ENCODE data around the gene RGS17.

Gene RGS17

GRCh38 chr6:153048631-153049030 lies 82.5 kb downstream of the RGS17 start:
- DNase-seq (ENCODE audit: low spot score) = no peak
- no peak for TF ChIP-seq CTCF (IDR thresholded peaks at IDR 0.05; ENCODE audit: borderline replicate concordance, control extremely low read depth, extremely low read depth, insufficient read depth, missing control alignments)
- in situ Hi-C loops (cut with MboI; ENCODE audit: low sequenced_read_pairs, unreplicated experiment) = no loop called here

- in situ Hi-C loops (cut with MboI; ENCODE audit: low sequenced_read_pairs, unreplicated experiment) = no loop called here
- no peak for DNase-seq (ENCODE audit: low spot score)
- TF ChIP-seq CTCF (IDR thresholded peaks at IDR 0.05; ENCODE audit: borderline replicate concordance, control extremely low read depth, extremely low read depth, insufficient read depth, missing control alignments) = no peak
Observed at GRCh38 chr6:153047386-153047785, 83.7 kb downstream of the RGS17 start.

- in situ Hi-C loops (cut with MboI; ENCODE audit: low sequenced_read_pairs, unreplicated experiment) = no loop called here
- no peak for TF ChIP-seq CTCF (IDR thresholded peaks at IDR 0.05; ENCODE audit: borderline replicate concordance, control extremely low read depth, extremely low read depth, insufficient read depth, missing control alignments)
- DNase-seq (ENCODE audit: low spot score) = no peak
Observed at GRCh38 chr6:153045271-153045670, 85.8 kb downstream of the RGS17 start.

GRCh38 chr6:153044295-153044694 lies 86.8 kb downstream of the RGS17 start:
- TF ChIP-seq CTCF (IDR thresholded peaks at IDR 0.05; ENCODE audit: borderline replicate concordance, control extremely low read depth, extremely low read depth, insufficient read depth, missing control alignments) = no peak
- in situ Hi-C loops (cut with MboI; ENCODE audit: low sequenced_read_pairs, unreplicated experiment) = no loop called here

GRCh38 chr6:153043719-153044118 lies 87.4 kb downstream of the RGS17 start:
- no peak for DNase-seq (ENCODE audit: low spot score)
- in situ Hi-C loops (cut with MboI; ENCODE audit: low sequenced_read_pairs, unreplicated experiment) = no loop called here
- no peak for TF ChIP-seq CTCF (IDR thresholded peaks at IDR 0.05; ENCODE audit: borderline replicate concordance, control extremely low read depth, extremely low read depth, insufficient read depth, missing control alignments)

More at GRCh38 chr6:153044295-153044694, 86.8 kb downstream of the RGS17 start:
- DNase-seq (ENCODE audit: low spot score) = no peak

- in situ Hi-C loops (cut with MboI; ENCODE audit: low sequenced_read_pairs, unreplicated experiment) = loop anchor here (10.0 kb wide), 1 partner anchor 276 kb away; no protein-coding TSS in a partner anchor
- TF ChIP-seq CTCF (IDR thresholded peaks at IDR 0.05; ENCODE audit: borderline replicate concordance, control extremely low read depth, extremely low read depth, insufficient read depth, missing control alignments) = no peak
- no peak for DNase-seq (ENCODE audit: low spot score)
Observed at GRCh38 chr6:153038378-153039057, 92.6 kb downstream of the RGS17 start.
